Glomerular endothelial cell (primary cell): ENCODE results near the gene SMOC2. TPM values are rescaled to one million over a fixed set of nuclear protein-coding genes. Genes with fewer than 3 reads are reported as not detected.

Experiments
- DNase-seq: peaks from one replicate; pipeline ENCODE4 v3.0.0-alpha.2; 2011; ENCODE audit warnings: low read depth, low spot score; ENCODE audit errors: extremely low read depth
- total RNA-seq: library from RNA; depleted of rRNA; stranded (reverse); fragments of >200 nt; gene quantifications from 2 replicates; pipeline ENCODE4 v1.2.3, GENCODE V29; 2015

Gene SMOC2
- total RNA-seq, 1 donor from 2014 or later = not detected

DNA sequence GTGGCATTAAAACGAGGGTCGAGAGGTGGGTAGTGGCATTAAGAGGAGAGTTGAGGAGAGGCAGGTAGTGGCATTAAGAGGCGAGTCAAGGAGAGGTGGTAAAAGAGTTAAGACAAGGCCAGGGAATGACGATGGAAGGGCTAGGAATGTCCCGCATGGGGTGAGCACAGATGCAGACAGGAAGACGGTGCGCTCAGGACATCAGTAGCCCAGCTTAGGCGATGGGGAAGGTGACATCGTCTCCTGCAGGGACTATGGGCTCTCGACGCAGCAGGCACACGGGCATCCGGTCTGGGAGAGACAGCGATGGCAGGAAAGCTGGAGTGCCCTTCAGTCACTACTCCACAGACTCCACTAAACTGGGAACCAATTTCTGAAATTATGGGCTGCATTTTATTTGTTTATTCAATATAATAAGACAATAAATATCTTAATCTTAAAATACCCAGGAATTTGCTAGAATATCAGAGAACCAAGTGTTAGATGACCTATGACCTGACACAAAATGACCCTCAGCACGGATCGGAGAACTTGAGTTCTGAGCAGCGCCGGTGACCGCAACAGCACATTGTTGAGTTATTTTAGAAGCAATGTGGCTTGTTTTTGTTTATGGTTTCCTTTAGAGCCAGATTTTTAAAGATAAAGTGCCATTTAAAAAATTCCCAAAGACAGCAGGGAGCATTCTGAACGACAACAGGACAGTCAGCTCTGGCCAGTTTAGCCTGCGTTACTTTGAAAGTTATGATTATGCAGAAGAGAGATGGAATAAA is 177.7 kb downstream of the SMOC2 start:
- DNase-seq = no peak

DNA sequence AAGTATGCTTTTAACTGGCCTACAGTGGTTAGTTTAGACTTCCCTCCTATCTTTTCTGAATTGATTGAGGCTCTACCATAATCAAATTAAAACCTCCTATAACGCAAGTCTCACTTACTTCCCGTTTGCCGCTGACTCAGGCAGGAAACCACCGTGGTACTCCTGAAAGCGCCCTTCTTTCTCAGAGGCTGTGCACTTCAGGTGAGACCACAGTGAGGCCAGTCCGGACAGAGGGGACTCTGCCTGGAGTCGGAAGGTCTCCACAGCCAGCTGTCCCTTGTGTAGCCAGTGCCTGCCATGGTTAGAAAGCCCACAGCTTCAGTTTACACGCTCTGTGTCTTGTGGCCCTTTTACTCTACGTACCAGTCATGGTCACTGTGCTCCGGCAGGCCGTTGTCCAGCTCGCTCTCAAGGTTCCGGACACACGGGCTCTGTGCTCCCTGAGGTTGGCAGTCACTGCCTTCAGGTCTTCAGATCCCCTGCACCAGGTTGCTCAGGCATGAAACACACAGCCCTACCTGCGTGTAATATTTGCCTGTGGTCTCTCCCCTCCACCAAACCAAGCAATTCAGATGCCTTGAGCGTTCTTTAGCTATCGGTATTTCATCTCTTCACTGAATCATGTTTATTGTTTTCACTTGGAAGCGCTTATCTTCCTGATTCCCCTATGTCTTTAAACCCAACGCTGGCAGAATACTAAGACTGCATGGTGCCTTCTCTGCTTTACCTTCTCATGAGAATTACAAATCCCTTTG is 178.8 kb downstream of the SMOC2 start:
- DNase-seq = no peak

DNA sequence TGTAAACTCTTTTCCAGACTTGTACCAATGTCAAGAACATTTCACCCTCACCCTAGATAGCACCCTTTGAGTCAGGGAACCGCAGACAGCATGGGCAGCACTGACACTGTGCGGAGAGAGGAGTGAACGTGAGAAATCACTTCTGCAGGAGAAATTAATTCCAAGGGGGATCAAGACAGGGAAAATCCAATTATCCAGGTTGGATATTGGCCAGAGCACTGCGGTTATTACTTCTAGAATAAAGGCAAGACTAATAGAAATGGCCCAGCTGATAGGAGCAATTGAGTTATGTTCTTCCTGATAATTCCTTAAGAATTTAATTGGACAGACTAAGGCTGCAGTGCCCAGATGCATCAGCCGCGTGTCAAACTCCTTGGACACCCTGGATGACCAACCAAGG is 179.6 kb downstream of the SMOC2 start:
- no peak for DNase-seq

DNA sequence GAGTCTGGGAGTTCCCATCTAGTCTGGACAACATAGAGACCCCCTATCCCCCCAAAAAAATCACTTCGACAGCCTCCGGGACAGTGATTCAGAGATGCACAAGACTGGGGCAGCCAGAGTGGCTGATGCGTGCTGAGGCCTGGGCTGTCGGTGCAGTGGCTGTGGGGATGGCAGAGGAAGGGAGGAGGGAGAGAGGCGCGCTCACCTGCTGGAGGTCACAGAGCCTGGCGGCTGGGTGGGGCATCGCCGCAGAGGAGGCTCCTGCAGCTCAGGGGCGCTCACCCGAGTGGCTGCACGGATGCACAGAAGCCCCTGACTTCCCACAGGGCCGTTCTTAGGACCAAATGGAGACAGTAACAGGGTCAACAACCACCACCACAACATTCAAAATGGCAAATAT is 182.8 kb downstream of the SMOC2 start:
- no peak for DNase-seq

DNA sequence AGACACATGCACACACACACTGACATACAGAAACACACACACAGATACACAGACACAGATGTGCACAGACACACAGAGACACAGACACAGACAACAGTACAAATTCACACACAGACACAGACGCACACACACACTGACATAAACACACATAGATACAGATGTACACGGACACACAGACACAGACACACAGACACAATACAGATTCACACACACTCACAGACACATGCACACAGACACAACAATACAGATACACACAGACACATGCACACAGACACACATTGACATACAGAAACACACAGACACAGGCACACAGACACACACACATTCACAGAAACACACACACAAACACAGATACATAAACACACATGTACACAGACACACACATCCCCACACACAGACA is 183.6 kb downstream of the SMOC2 start:
- no peak for DNase-seq

DNA sequence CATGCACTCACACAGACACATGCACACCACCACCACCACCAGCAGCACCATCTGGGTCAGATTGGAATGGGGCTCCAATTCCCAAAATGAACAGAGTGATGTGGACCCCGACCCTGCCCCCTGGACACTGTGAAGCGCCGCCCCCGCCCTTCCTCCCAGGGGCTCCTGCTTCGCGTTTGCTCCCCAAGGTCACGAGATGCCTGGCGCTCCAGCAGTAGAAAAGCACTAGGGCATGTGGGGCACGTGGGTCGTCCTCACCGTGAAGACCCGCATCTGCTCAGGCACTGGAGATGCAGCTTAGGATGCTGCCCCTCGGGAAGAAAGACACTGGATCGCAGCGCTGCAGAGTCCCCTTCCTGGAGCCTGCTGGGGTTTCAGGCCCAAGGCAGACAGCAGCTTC is 184.0 kb downstream of the SMOC2 start:
- no peak for DNase-seq

DNA sequence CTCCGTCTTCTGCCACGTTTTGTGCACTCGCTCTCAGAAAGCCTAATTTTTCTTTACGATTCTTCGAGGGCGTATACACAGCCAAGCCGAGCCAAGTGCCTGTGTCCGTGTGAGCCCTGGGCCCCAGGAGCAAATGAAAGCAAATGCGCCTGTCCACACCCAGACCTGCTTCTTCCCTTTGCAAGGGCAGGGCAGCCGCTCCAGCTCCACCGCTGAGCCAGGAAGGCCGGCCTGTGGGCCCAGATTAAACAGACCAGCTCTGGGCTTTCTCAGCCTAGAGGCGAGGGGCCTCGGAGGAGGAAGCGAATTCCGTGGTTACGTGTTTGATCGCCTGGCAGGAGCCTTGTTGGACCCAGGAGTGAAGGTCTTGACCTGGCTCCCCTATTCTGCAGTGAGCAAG is 184.6 kb downstream of the SMOC2 start:
- no peak for DNase-seq

DNA sequence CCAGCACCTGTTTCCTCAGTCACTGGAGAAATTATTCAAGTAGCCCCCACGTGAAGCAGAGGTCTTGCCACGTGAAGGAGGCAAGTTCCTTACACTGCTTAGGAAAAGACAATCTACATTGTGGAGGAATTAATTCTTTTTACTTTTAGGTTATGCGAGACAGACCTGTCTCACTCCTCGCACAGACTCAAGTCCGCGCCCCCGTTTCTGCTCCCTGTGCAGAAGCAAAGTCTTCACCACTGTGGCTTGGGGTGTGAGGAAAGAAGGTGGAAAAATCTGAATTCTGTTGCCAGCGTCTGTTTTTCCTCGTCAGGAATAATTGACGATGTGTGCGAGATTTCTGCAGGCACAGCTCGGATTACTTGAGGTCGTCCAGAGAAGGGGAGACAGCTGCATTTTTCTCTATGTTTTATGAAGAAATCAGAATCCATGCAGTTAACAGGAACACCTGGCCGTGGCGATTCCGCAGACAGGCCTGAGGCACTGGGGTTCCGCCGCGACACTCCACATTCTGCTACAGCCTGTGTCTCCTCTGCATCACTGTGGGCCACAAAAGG is 185.1 kb downstream of the SMOC2 start:
- DNase-seq = no peak

DNA sequence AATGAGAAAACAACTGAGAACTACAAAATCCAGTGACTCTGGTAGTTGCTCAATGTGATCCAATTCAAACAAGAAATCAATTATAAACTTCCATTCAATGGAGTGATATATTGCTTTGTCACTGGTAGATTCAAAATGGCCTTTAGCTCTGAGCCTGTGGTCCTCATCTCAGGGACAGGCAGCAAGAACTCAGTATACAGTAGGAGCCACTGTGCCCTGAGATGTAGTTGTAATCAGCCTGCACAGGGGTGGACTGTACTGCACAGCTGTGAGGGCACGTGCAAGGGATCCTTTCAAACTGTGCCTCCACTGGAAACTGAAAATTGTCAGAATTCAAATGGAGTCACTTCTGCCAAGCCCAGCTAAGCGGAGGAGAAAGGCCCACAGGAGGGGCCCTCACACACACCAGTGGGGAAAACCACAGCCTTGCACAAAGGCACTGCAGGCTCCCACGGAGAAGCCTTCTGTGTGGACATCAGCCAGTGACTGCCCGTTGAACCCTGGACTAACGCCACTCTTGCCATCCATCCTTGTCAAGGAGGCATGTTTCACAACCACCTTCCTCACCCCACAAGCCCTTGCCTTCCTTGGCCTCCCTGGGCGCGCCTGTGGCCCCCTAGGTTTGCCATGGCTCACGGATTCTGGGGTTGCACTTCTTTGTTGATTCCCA is 186.7 kb downstream of the SMOC2 start:
- no peak for DNase-seq

DNA sequence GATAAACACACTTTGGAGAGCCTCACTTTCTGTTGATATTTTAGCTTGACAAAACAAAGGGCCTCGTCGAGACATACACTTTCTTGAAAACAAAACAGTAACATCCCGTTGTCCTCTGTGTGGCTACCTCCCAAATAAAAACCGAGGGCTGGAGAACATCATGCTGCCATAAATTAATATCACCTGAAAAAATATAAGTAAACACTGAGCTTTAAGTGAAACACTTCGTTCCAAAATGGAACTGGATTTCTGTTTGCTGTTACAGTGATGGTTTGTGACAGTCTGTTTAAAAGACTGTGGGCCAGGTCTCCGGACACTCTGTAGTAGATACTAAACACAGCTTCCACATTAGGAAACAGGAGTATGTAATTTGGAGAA is 187.2 kb downstream of the SMOC2 start:
- no peak for DNase-seq

DNA sequence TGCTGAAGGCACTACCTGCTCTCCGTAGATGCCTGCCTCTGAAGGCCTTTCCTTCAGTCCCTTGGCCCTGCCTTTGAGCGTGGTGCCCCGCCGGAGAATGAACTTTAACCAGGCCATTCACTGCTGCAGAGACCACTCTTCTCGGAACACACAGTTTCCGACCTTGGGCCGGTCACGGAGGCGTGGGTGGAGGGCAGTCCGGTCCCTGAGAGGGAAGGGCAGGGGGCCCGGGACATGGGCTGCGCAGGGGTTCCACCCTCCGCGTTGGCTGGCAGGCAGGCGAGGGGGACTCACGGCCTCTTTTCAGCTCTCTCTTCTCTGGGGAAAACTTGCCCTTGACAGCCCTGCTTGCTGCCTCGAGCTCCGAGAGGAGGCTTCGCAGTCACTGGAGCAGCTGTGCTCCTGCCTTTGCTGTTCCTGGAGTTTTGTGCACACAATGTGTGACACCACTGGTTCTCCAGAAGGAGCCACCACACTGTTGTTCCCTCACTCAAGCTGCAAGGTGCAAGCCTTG is 187.8 kb downstream of the SMOC2 start:
- no peak for DNase-seq

DNA sequence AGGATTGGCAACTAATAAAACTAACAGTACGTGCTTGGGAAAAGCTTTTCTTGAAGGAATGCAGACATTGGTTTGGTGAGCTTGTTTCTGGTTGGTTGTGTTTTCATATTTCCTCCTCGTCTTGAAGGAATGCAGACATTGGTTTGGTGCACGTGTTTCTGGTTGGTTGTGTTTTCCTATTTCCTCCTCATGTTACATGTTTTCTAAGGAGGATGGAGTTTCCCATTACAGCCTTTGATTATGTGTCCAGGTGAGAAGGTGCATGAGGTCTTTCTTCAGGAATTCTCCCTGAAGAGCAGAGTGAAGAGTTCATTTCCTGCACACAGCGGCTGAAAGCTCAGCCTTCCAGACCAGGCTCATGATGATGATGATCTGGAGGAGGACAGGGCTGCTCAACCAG is 190.6 kb downstream of the SMOC2 start:
- DNase-seq = no peak

DNA sequence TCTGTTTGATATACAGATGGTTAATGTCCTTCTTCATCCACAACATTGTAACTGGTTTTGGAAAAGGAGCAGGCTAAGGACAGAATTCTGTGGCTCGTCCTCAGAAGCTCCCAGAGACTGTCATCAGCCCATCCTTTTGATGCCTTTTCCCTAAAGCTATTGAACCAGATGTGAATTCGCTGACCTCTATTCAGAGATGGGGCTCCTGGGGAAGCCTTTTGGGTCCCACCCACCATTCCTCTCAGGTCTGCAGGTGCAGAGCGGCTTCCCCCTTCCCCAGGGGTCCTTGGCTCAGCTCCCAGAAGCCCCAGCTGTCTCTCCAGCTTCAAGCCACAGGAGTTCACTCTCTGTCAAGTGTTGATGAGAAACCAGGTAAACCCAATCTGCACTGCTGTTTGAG is 191.7 kb downstream of the SMOC2 start:
- no peak for DNase-seq

DNA sequence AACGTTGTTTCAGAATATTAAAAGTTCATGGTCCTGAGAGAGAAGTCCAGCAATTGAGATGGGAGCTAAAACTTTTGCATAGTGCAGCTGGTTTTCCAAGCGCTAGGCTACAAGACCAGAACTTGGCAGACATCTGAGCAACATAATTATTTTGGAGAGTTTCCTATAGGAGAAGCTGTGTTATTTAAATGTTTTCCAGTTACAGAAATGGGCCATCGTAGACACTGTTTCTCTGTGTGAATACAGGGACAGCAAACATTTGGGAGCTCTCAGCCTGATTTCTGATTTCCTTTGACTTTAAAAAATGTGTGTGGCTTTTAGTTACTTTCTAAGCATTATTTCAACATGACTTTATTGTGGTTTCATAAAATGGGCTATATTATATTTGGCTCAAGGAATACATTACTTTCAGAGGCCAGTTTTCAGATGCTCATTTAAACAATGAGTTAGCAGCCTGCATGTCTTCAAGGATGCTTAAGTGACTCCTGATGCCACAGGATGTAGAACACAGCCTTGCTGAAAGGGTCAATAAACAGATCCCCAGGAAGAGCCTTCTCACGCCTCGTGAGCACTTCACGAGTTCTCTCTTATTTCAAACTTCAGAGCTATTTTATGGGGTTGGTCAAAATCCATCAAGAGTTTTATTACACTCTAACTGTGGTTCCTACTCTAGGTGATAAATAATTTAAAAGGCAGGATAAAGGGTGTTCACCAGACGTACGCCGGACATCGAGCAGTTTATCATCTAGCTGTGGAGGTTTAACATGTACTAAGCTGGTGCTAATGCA is 193.8 kb downstream of the SMOC2 start:
- DNase-seq = no peak

DNA sequence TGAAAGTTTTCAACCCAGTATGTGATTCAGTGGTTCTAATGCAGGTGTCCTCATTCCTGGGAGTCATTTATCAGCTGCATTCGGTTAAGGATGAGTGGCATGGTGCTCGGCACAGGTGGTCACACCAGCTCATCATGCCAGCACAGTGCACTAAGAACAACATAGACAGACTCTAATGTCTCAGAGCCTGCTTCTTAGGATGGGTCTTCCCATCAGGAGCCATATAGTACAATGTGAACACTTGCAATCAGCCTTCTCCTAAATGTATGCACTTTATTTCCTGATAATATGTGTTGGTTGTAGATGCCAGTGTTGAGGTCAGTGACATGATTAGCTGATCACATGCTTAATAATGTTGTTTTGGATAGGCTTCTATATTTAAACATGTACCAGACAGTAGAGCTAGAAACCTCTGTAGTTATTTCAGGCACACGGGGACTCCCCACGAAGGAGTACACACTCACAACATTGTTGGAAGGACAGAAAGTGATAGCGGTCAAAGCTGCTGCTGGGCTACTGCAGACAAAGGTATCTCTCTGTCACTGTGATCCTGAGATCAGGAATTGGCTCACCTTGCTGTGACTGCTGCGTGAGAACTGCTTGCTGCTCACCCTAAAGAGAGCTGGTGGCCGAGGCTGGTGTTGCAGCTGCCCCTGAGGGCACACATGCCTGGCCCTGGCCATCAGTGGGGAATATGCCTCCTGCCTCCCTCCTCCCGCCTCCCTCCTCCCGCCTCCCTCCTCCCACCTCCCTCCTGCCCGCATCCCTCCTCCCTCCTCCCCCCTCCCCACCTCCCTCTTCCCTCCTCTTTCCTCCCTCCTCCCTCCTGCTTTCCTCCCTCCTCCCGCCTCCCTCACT is 195.4 kb downstream of the SMOC2 start:
- no peak for DNase-seq

DNA sequence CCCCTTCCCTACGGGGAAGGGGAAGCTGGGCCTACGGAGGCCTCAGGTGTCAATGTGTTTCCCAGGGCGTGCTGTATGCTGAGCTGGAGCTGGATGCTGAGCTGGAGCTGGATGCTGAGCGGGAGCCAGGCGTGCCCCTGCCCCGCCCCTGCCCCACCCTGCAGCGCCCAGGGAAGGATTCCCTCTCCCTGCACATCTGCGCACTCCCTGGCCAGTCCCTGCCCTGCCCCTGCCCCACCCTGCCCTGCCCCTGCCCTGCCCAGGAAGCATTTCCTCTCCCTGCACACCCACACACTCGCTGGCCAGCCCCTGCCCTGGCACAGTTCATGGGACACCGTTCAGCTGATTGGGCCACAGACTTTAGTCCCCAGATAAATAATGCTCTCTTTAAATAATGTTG is 196.8 kb downstream of the SMOC2 start:
- no peak for DNase-seq

DNA sequence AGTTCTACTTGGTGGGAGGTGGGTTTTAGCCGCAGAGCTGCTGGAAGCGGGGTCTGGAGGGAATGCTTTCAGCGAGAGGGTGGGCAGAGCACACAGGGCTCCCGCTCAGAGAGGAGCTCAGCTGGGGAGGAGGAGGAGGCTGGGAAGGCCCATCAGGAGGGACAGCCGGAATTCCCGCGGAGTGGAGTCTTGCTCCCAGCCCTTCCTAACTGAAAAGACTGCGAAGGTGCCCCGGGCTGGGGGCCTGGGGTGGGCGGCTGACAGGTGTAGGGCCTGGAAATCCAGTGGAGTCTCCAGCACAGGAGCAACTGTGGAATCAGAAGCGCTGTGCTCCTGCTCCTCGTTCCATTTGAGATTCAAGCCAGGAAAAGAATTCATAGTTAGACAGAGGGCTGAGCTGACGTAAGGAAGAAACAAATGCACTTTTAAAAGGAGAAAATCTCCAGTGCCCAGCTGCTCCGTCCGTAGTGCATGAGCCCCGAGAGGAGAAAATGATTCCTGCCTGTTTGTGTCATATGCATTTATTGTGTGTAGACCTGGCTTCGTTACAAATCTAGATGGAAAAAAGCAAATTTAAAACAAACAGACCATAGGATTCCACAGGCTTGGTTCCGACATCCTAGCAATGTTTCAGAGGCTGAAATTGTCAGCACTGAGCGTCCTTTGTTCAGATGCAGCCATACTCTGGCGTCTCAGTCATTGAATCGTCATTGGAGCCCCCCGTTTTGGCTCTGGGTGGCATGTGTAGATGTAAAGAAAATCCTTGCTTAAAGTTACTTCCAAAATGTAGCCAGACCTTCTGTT is 197.7 kb downstream of the SMOC2 start:
- no peak for DNase-seq

DNA sequence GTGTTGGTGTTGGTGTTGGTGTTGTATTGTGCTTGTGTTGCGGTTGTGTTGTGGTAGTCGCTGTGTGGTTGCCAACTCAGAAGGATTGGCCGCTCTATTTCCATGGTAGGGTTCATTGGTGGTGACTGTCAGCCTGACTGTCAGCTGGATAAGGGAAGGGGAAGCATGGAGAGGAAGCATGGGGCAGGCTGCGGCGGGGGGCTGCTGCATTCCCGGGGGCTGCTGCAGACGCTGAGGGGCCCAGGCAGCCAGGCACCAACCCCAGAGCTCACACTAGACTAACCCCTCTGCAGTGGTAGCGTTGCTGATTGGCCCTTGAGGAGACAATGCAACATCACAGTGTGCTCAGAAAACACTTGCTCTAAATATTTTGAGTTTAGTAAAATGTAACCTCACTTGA is 199.2 kb downstream of the SMOC2 start:
- no peak for DNase-seq

DNA sequence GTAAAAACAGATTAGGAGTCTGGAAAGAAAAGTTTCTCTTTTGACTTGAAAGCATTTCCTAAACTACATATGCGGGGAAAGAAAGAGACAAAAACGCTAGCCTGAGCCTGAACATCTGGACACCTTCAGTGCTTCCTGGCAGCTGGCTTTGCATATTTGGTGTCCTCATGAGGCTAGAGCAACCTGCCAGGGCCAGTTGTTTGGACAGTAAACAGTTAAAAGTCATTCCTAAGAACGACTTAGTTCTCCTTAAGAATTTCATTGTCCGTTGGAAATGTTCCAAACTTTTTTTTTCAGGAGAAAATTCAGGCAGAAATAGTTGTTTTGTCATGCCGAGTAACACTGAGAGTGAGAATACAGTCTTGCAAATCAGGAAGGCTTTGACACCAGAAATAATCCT is 199.8 kb downstream of the SMOC2 start:
- no peak for DNase-seq
